Type B pancreatic cell (in vitro differentiated cells): ENCODE data around the gene MGA. TPM values are rescaled to one million over a fixed set of nuclear protein-coding genes. Genes with fewer than 3 reads are reported as not detected.

Source experiments
- DNase-seq: peaks from one replicate; pipeline ENCODE4 v3.0.0; 2021; ENCODE audit warnings: mixed read lengths; ENCODE audit not compliant: unreplicated experiment; ENCODE audit errors: extremely low spot score
- H3K27ac Mint-ChIP-seq: 2 replicates; pipeline ENCODE4 v1.8.0; 2021; ENCODE audit warnings: mild to moderate bottlenecking, mixed read lengths
- H3K27me3 Mint-ChIP-seq: 2 replicates; pipeline ENCODE4 v1.8.0; 2021; ENCODE audit warnings: mixed read lengths
- H3K36me3 Mint-ChIP-seq: 2 replicates; pipeline ENCODE4 v1.8.0; 2021; ENCODE audit warnings: mixed read lengths
- H3K4me1 Mint-ChIP-seq: one replicate; pipeline ENCODE4 v1.8.0; 2021; ENCODE audit warnings: mixed read lengths; ENCODE audit not compliant: unreplicated experiment
- H3K4me3 Mint-ChIP-seq: 2 replicates; pipeline ENCODE4 v1.8.0; 2021; ENCODE audit warnings: mild to moderate bottlenecking, mixed read lengths
- H3K9me3 Mint-ChIP-seq: 2 replicates; pipeline ENCODE4 v1.8.0; 2021; ENCODE audit warnings: mixed read lengths
- microRNA-seq: library from miRNA; unstranded; fragments of <30 nt; microRNA quantifications from one replicate; pipeline ENCODE4, GENCODE V29; 2020
- total RNA-seq: library from RNA; stranded (reverse); gene quantifications from 2 replicates; pipeline ENCODE4 v1.2.1, GENCODE V29; 2021; ENCODE audit warnings: low replicate concordance
- TF ChIP-seq, protein P1 (sequence below): fragments of 200-600 bp; sonication (generic); conservative IDR thresholded peaks from 2 replicates; pipeline ENCODE4 v1.5.0; 2021; ENCODE audit warnings: antibody characterized with exemption, mild to moderate bottlenecking

Gene MGA
- total RNA-seq, 1 donor from 2014 or later: 54.9 TPM

DNA sequence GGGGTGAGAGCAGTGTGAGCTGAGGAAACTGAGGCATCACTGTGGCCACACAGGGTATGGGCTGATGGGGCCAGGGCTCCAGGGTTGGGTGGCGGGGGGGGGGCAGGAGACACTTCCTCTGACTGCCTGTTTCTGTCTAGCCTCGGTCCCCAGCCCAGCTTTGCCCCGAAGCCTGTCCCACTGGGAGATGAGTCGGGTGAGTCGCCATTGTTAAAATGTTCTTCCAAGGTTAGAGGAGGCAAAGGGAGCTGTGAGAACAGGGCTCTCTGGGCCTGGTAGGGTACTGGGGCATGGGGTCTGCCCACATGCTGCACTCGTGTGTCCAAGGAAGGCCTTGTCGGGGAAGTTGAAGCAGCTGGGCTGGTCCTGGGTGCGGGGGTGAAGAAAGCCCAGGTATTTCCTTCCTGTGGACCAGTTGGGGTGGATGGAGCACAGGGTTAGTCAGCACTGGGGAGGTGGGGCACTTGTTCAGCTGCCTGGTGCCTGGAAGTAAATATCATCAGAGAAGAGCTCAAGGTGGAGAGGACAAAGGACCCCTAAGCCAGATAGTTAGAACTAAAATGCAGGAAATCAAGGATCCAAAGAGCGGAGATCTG, 159.3 kb downstream of the MGA start:
- H3K9me3 Mint-ChIP-seq: no peaks in the 10 kb centered on the region
- no peak overlapping the region for H3K4me3 Mint-ChIP-seq
- H3K27me3 Mint-ChIP-seq: no peaks in the 10 kb centered on the region
- H3K4me1 Mint-ChIP-seq: no peaks in the 10 kb centered on the region
- DNase-seq: no peak
- H3K27ac Mint-ChIP-seq: no peak overlapping the region
- TF ChIP-seq, protein P1, sequence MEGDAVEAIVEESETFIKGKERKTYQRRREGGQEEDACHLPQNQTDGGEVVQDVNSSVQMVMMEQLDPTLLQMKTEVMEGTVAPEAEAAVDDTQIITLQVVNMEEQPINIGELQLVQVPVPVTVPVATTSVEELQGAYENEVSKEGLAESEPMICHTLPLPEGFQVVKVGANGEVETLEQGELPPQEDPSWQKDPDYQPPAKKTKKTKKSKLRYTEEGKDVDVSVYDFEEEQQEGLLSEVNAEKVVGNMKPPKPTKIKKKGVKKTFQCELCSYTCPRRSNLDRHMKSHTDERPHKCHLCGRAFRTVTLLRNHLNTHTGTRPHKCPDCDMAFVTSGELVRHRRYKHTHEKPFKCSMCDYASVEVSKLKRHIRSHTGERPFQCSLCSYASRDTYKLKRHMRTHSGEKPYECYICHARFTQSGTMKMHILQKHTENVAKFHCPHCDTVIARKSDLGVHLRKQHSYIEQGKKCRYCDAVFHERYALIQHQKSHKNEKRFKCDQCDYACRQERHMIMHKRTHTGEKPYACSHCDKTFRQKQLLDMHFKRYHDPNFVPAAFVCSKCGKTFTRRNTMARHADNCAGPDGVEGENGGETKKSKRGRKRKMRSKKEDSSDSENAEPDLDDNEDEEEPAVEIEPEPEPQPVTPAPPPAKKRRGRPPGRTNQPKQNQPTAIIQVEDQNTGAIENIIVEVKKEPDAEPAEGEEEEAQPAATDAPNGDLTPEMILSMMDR: no peak
- no peaks in the 10 kb centered on the region for H3K36me3 Mint-ChIP-seq

DNA sequence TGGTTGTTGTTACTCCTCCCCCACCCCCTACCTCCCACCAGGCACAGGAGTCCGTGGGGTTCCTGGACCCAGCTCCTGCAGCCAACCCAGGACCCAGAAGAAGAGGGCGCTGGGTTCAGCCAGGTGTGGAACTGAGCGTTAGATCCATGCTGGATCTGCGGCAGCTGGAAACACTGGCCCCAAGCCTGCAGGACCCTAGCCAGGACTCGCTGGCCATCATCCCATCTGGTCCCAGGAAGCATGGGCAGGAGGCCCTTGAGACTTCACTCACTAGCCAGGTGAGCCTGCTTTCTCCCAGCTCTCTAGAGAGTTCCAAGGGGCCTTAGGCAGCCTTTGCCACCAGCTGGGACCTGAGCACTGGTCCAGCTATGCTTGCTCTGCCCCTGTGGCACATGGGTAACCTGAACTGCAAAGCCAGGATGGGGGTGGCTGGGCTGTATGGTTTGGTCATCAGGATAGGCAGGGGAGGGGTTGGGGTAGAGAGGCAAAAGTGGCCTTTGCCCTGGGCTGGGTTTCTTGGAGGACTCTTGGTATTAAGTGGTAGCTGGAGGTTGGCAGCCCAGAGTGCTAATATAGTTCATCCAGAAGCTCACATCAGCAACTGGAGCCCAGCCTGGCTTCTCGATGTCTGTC, 160.7 kb downstream of the MGA start:
- DNase-seq: no peak
- Mint-ChIP-seq H3K27ac (no peak overlapping the region), H3K36me3 (no peaks in the 10 kb centered on the region), H3K27me3 (no peaks in the 10 kb centered on the region), H3K9me3 (no peaks in the 10 kb centered on the region), H3K4me3 (no peak overlapping the region), H3K4me1 (no peaks in the 10 kb centered on the region)
- TF ChIP-seq, protein P1: no peak

DNA sequence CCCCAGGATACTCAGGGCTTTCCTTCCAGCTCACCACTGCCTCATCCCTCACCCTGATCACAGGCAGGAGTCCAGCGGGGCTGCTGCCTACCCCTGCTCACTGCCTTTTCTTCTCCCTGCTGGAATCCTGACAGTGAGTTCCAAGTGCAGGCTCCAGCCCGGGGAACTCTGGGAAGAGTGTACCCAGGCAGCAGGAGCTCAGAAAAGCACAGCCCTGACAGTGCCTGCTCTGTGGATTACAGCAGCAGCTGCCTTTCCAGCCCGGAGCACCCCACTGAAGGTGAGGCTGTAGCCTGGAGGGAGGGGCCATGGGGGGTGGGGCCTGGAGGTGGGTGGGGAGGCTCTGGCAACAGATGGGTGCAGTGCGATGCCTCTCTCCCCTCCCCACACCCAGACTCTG, 161.6 kb downstream of the MGA start:
- H3K4me1 Mint-ChIP-seq: no peaks in the 10 kb centered on the region
- H3K27ac Mint-ChIP-seq: no peak overlapping the region
- H3K36me3 Mint-ChIP-seq: no peaks in the 10 kb centered on the region
- H3K27me3 Mint-ChIP-seq: no peaks in the 10 kb centered on the region
- DNase-seq: no peak
- H3K4me3 Mint-ChIP-seq: no peak overlapping the region
- H3K9me3 Mint-ChIP-seq: no peaks in the 10 kb centered on the region
- TF ChIP-seq, protein P1: no peak

DNA sequence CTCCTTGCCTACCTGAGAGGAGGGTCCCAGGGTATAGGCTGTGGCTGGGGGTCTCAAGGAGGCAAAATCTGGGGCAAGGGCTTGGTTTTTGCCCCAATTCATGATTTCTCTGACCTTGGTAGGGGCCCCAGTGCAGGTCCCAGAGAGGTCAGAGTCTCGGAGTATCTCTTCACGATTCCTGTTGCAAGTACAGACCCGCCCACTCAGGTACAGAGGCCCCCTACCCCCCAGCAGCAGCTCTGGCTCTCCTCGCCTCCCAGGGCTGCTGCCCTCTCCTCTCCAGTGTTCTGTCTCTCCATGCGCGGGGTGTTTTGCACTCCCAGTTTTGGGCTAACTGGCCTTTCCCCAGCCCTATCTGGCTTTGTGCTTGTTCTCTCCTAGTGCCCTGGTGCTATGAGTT, 162.3 kb downstream of the MGA start:
- no peaks in the 10 kb centered on the region for H3K27me3 Mint-ChIP-seq
- H3K4me3 Mint-ChIP-seq: no peak overlapping the region
- H3K4me1 Mint-ChIP-seq: no peaks in the 10 kb centered on the region
- H3K36me3 Mint-ChIP-seq: no peaks in the 10 kb centered on the region
- no peak for DNase-seq
- TF ChIP-seq, protein P1: no peak
- H3K27ac Mint-ChIP-seq: no peak overlapping the region
- no peaks in the 10 kb centered on the region for H3K9me3 Mint-ChIP-seq

Small RNAs within 50 kb of the gene (microRNA-seq; reads per million reads assigned to microRNA genes)
- gene MIR626: not detected

Other genes with a start within 250 kb of the MGA start
- 39.8 and 54.4 TPM in 2 replicates for gene RTF1, start 243.3 kb upstream of the MGA start, total RNA-seq
- 1.5 and 1.9 TPM in 2 replicates for gene ITPKA, start 166.5 kb upstream of the MGA start, total RNA-seq
- 0.51 and 0.55 TPM in 2 replicates for gene LTK, start 146.6 kb upstream of the MGA start, total RNA-seq
- 54.4 and 68.3 TPM in 2 replicates for gene RPAP1, start 116.1 kb upstream of the MGA start, total RNA-seq
- 43.0 and 44.1 TPM in 2 replicates for gene TYRO3, start 101.2 kb upstream of the MGA start, total RNA-seq
- 21.1 and 34.8 TPM in 2 replicates for gene MAPKBP1, start 114.1 kb downstream of the MGA start, total RNA-seq
- gene JMJD7, start 167.7 kb downstream of the MGA start, total RNA-seq: 29.0 and 51.7 TPM in 2 replicates
- 17.7 and 19.9 TPM in 2 replicates for gene PLA2G4B, start 178.4 kb downstream of the MGA start, total RNA-seq
- gene SPTBN5, start 233.6 kb downstream of the MGA start, total RNA-seq: 3.1 and 4.2 TPM in 2 replicates